ENCODE results near the gene RECK.

DNA sequence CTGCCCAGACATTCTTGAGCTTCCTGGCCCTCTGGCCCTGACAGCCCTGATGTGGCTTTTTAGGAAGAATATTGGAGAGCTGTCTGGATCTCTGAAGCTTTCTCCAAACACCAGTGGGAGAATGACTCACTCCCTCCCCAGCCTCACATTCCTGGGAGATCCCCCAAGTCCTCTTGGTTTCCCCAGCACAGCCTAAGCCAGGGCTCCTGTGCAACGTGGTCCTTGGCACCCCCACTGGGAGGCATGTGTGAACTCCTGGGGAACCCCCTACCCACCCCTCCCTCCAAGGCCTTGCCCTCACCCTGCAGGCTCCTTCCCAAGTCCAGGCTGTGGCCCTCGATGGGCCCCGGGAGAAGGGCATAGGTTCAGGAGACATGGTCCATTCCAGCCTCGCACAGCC lies 112.5 kb downstream of the RECK start:
- TF ChIP-seq POLR2A (IDR thresholded peaks at IDR 0.05), result no peak
- TF ChIP-seq, protein P1, sequence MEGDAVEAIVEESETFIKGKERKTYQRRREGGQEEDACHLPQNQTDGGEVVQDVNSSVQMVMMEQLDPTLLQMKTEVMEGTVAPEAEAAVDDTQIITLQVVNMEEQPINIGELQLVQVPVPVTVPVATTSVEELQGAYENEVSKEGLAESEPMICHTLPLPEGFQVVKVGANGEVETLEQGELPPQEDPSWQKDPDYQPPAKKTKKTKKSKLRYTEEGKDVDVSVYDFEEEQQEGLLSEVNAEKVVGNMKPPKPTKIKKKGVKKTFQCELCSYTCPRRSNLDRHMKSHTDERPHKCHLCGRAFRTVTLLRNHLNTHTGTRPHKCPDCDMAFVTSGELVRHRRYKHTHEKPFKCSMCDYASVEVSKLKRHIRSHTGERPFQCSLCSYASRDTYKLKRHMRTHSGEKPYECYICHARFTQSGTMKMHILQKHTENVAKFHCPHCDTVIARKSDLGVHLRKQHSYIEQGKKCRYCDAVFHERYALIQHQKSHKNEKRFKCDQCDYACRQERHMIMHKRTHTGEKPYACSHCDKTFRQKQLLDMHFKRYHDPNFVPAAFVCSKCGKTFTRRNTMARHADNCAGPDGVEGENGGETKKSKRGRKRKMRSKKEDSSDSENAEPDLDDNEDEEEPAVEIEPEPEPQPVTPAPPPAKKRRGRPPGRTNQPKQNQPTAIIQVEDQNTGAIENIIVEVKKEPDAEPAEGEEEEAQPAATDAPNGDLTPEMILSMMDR (IDR thresholded peaks at IDR 0.05), result no peak
- no peak for TF ChIP-seq EP300 (IDR thresholded peaks at IDR 0.05)

Measured in tibial nerve (tissue), 4 donors.